Neural crest cell (in vitro differentiated cells): Measurements from ENCODE around the gene ASCL4. TPM values are rescaled to one million over a fixed set of nuclear protein-coding genes. Genes with fewer than 3 reads are reported as not detected.
A peak's percentile ranks its signal among the peaks of the same experiment; 100 is the strongest.

Source experiments
- DNase-seq: peaks from one replicate; pipeline ENCODE4 v3.0.0; 2021; ENCODE audit warnings: low read depth, mixed read lengths, low spot score
- H3K27ac Mint-ChIP-seq: one replicate; pipeline ENCODE4 v1.8.0; 2021; ENCODE audit warnings: mild to moderate bottlenecking, mixed read lengths; ENCODE audit not compliant: unreplicated experiment
- H3K27me3 Mint-ChIP-seq: 2 replicates; pipeline ENCODE4 v1.8.0; 2021; ENCODE audit warnings: low read depth, mild to moderate bottlenecking, mixed read lengths
- H3K36me3 Mint-ChIP-seq: 2 replicates; pipeline ENCODE4 v1.8.0; 2021; ENCODE audit warnings: low read depth, mild to moderate bottlenecking, mixed read lengths
- H3K4me1 Mint-ChIP-seq: 2 replicates; pipeline ENCODE4 v1.8.0; 2021; ENCODE audit warnings: mixed read lengths
- H3K4me3 Mint-ChIP-seq: one replicate; pipeline ENCODE4 v1.8.0; 2021; ENCODE audit warnings: mild to moderate bottlenecking, mixed read lengths
- H3K9me3 Mint-ChIP-seq: 2 replicates; pipeline ENCODE4 v1.8.0; 2021; ENCODE audit warnings: mixed read lengths
- CTCF ChIP-seq: fragments of 200-600 bp; sonication (generic); conservative IDR thresholded peaks from 2 replicates; pipeline ENCODE4 v1.5.0; 2021; ENCODE audit warnings: antibody characterized with exemption, mild to moderate bottlenecking
- total RNA-seq: library from RNA; stranded (reverse); gene quantifications from 2 replicates; pipeline ENCODE4 v1.2.1, GENCODE V29; 2021

The ASCL4 gene
- total RNA-seq, 1 donor from 2014 or later: not detected

- no peak for DNase-seq
- peaks cover 51% of the 10 kb centered on the region for H3K27me3 Mint-ChIP-seq
- H3K4me1 Mint-ChIP-seq: peaks cover 8% of the 10 kb centered on the region
- no peak for TF ChIP-seq CTCF
- no peaks in the 10 kb centered on the region for H3K36me3 Mint-ChIP-seq
- H3K27ac Mint-ChIP-seq: no peak overlapping the region
- H3K9me3 Mint-ChIP-seq: no peaks in the 10 kb centered on the region
- no peak overlapping the region for H3K4me3 Mint-ChIP-seq
Observed at GRCh38 chr12:107765316-107765715, 9.2 kb upstream of the ASCL4 start.

GRCh38 chr12:107767466-107767865 is 7.0 kb upstream of the ASCL4 start:
- Mint-ChIP-seq H3K27ac (no peak overlapping the region), H3K4me3 (no peak overlapping the region), H3K36me3 (no peaks in the 10 kb centered on the region), H3K27me3 (peaks cover 65% of the 10 kb centered on the region), H3K9me3 (no peaks in the 10 kb centered on the region), H3K4me1 (no peaks in the 10 kb centered on the region)
- TF ChIP-seq CTCF: no peak
- DNase-seq: no peak

- DNase-seq: peak; percentile 26
Observed at GRCh38 chr12:107775093-107775721, 703 bp downstream of the ASCL4 start.

GRCh38 chr12:107776171-107776570 is 1.7 kb downstream of the ASCL4 start:
- Mint-ChIP-seq H3K27ac (no peak overlapping the region), H3K27me3 (peaks cover 93% of the 10 kb centered on the region), H3K36me3 (no peaks in the 10 kb centered on the region), H3K9me3 (no peaks in the 10 kb centered on the region), H3K4me3 (no peak overlapping the region), H3K4me1 (peaks cover 4% of the 10 kb centered on the region)
- no peak for DNase-seq
- no peak for TF ChIP-seq CTCF

More at GRCh38 chr12:107775093-107775721, 703 bp downstream of the ASCL4 start:
- Mint-ChIP-seq H3K9me3 (no peaks in the 10 kb centered on the region), H3K27ac (no peak overlapping the region), H3K27me3 (peaks cover 97% of the 10 kb centered on the region), H3K4me3 (no peak overlapping the region), H3K36me3 (no peaks in the 10 kb centered on the region), H3K4me1 (peaks cover 4% of the 10 kb centered on the region)
- peak; percentile 43 for TF ChIP-seq CTCF

GRCh38 chr12:107778383-107779025 is 4.0 kb downstream of the ASCL4 start:
- Mint-ChIP-seq H3K4me3 (no peak overlapping the region), H3K27me3 (peaks cover 82% of the 10 kb centered on the region), H3K9me3 (no peaks in the 10 kb centered on the region), H3K4me1 (peaks cover 4% of the 10 kb centered on the region), H3K27ac (no peak overlapping the region), H3K36me3 (no peaks in the 10 kb centered on the region)
- DNase-seq: no peak
- TF ChIP-seq CTCF: no peak
